ENCODE data around the gene DNER. TPM values are rescaled to one million over a fixed set of nuclear protein-coding genes. Genes with fewer than 3 reads are reported as not detected.

The DNER gene
- polyA plus RNA-seq, 1 of the 3 experiments (the other 2 are of a cell fraction), result 1.4 TPM

DNA sequence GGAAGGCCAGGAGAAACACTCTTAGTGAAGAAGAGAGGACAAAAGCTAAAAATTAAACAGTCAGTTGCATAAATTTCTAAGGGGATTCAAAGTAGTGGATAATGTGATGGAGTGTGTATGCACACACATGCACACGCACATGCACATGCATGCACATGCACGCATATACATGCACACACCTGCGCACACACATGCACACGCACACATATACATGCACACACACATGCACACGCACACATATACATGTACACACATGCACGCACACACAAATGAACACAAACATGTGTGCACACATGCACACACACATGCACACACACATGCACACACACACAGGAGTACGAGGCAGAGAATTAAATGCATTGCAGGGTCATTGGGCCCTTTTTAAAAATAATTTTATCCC is 117.6 kb downstream of the DNER start:
- WGBS (ENCODE audit: low lambda C conversion rate), result 44% methylated on average over 7 of the region's 7 CpGs
- POLR2A ChIA-PET, result no interaction called here
- peaks cover 0 to under 1% of the 10 kb centered on the region in 2 experiments; a peak in 1 of 4 replicates for H3K4me1 ChIP-seq (ENCODE audit: control insufficient read depth in 1 of 2, insufficient read depth in 2 of 2, low read depth in 1 of 2, low read length in 1 of 2)
- H3K27me3 ChIP-seq (ENCODE audit: insufficient read depth), result no peaks in the 10 kb centered on the region
- H2AFZ ChIP-seq (ENCODE audit: low read depth), result no peak overlapping the region
- no peak for DNase-seq
- H3K9me3 ChIP-seq, result no peaks in the 10 kb centered on the region
- H3K4me3 ChIP-seq (ENCODE audit: low read depth in 2 of 2, low read length in 1 of 2), result no peak overlapping the region
- H3K4me2 ChIP-seq, result no peak overlapping the region
- H3K9ac ChIP-seq, result no peak overlapping the region
- H3K36me3 ChIP-seq (replicated peaks in 1 of 2; ENCODE audit: control insufficient read depth in 1 of 2, insufficient read depth in 2 of 2, low read length in 1 of 2), result no peaks in the 10 kb centered on the region
- H4K20me1 ChIP-seq (ENCODE audit: insufficient read depth), result no peaks in the 10 kb centered on the region
- H3K9me2 ChIP-seq, result no peaks in the 10 kb centered on the region
- no peak for TF ChIP-seq MEF2A (IDR thresholded peaks at IDR 0.05; ENCODE audit: borderline replicate concordance, low read depth)
- TF ChIP-seq, protein P1, sequence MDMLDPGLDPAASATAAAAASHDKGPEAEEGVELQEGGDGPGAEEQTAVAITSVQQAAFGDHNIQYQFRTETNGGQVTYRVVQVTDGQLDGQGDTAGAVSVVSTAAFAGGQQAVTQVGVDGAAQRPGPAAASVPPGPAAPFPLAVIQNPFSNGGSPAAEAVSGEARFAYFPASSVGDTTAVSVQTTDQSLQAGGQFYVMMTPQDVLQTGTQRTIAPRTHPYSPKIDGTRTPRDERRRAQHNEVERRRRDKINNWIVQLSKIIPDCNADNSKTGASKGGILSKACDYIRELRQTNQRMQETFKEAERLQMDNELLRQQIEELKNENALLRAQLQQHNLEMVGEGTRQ (IDR thresholded peaks at IDR 0.05; ENCODE audit: borderline replicate concordance, low read depth, low read length), result no peak
- TF ChIP-seq, protein P2, sequence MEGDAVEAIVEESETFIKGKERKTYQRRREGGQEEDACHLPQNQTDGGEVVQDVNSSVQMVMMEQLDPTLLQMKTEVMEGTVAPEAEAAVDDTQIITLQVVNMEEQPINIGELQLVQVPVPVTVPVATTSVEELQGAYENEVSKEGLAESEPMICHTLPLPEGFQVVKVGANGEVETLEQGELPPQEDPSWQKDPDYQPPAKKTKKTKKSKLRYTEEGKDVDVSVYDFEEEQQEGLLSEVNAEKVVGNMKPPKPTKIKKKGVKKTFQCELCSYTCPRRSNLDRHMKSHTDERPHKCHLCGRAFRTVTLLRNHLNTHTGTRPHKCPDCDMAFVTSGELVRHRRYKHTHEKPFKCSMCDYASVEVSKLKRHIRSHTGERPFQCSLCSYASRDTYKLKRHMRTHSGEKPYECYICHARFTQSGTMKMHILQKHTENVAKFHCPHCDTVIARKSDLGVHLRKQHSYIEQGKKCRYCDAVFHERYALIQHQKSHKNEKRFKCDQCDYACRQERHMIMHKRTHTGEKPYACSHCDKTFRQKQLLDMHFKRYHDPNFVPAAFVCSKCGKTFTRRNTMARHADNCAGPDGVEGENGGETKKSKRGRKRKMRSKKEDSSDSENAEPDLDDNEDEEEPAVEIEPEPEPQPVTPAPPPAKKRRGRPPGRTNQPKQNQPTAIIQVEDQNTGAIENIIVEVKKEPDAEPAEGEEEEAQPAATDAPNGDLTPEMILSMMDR (IDR thresholded peaks at IDR 0.05), result no peak
- no peak for TF ChIP-seq GABPA (IDR thresholded peaks at IDR 0.05; ENCODE audit: low read depth)
- TF ChIP-seq ELF1 (IDR thresholded peaks at IDR 0.05), result no peak
- TF ChIP-seq FOXM1 (IDR thresholded peaks at IDR 0.05; ENCODE audit: low read depth), result no peak
- TF ChIP-seq POLR2AphosphoS5 (IDR thresholded peaks at IDR 0.05; ENCODE audit: low read depth, low read length), result no peak
- TF ChIP-seq, protein P3, sequence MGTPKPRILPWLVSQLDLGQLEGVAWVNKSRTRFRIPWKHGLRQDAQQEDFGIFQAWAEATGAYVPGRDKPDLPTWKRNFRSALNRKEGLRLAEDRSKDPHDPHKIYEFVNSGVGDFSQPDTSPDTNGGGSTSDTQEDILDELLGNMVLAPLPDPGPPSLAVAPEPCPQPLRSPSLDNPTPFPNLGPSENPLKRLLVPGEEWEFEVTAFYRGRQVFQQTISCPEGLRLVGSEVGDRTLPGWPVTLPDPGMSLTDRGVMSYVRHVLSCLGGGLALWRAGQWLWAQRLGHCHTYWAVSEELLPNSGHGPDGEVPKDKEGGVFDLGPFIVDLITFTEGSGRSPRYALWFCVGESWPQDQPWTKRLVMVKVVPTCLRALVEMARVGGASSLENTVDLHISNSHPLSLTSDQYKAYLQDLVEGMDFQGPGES (IDR thresholded peaks at IDR 0.05; ENCODE audit: low read depth, low read length), result no peak
- TF ChIP-seq MXI1 (IDR thresholded peaks at IDR 0.05; ENCODE audit: low read depth, low read length), result no peak
- TF ChIP-seq, protein P4, sequence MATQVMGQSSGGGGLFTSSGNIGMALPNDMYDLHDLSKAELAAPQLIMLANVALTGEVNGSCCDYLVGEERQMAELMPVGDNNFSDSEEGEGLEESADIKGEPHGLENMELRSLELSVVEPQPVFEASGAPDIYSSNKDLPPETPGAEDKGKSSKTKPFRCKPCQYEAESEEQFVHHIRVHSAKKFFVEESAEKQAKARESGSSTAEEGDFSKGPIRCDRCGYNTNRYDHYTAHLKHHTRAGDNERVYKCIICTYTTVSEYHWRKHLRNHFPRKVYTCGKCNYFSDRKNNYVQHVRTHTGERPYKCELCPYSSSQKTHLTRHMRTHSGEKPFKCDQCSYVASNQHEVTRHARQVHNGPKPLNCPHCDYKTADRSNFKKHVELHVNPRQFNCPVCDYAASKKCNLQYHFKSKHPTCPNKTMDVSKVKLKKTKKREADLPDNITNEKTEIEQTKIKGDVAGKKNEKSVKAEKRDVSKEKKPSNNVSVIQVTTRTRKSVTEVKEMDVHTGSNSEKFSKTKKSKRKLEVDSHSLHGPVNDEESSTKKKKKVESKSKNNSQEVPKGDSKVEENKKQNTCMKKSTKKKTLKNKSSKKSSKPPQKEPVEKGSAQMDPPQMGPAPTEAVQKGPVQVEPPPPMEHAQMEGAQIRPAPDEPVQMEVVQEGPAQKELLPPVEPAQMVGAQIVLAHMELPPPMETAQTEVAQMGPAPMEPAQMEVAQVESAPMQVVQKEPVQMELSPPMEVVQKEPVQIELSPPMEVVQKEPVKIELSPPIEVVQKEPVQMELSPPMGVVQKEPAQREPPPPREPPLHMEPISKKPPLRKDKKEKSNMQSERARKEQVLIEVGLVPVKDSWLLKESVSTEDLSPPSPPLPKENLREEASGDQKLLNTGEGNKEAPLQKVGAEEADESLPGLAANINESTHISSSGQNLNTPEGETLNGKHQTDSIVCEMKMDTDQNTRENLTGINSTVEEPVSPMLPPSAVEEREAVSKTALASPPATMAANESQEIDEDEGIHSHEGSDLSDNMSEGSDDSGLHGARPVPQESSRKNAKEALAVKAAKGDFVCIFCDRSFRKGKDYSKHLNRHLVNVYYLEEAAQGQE (IDR thresholded peaks at IDR 0.05; ENCODE audit: low read depth, low read length), result no peak
- TF ChIP-seq RAD21 (IDR thresholded peaks at IDR 0.05; ENCODE audit: low read length), result no peak
- TF ChIP-seq JUND (IDR thresholded peaks at IDR 0.05), result no peak
- TF ChIP-seq, protein P5, sequence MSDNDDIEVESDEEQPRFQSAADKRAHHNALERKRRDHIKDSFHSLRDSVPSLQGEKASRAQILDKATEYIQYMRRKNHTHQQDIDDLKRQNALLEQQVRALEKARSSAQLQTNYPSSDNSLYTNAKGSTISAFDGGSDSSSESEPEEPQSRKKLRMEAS (IDR thresholded peaks at IDR 0.05; ENCODE audit: low read depth), result no peak
- TF ChIP-seq SMC3 (IDR thresholded peaks at IDR 0.05; ENCODE audit: low read depth, low read length), result no peak
- TF ChIP-seq, protein P6, sequence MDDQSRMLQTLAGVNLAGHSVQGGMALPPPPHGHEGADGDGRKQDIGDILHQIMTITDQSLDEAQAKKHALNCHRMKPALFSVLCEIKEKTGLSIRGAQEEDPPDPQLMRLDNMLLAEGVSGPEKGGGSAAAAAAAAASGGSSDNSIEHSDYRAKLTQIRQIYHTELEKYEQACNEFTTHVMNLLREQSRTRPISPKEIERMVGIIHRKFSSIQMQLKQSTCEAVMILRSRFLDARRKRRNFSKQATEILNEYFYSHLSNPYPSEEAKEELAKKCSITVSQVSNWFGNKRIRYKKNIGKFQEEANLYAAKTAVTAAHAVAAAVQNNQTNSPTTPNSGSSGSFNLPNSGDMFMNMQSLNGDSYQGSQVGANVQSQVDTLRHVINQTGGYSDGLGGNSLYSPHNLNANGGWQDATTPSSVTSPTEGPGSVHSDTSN (IDR thresholded peaks at IDR 0.05), result no peak
- no peak for TF ChIP-seq FOXJ3 (CRISPR knock-in tag; IDR thresholded peaks at IDR 0.05)
- no peak for TF ChIP-seq TCF12 (IDR thresholded peaks at IDR 0.05)
- H3K79me2 ChIP-seq (ENCODE audit: insufficient read depth), result no peaks in the 10 kb centered on the region
- H3K27ac ChIP-seq (ENCODE audit: low read depth in 2 of 2, low read length in 1 of 2), result no peak overlapping the region
- no peaks in the 10 kb centered on the region for H3F3A ChIP-seq (replicated peaks; ENCODE audit: insufficient read depth)
- CTCF ChIA-PET, result interaction anchor here (3.1 kb wide), 1 partner anchor 10 kb away, joined by 12 read pairs; no protein-coding TSS in a partner anchor
